Activated naive CD8-positive, alpha-beta T cell (primary cell): ENCODE data around the gene NHSL2.
A peak's percentile ranks its signal among the peaks of the same experiment; 100 is the strongest.

ENCODE experiments used
- H3K27ac Mint-ChIP-seq: one replicate; pipeline ENCODE4 v1.8.0; 2021; ENCODE audit warnings: mixed read lengths
- H3K27me3 Mint-ChIP-seq: one replicate; pipeline ENCODE4 v1.8.0; 2021; ENCODE audit warnings: mixed read lengths
- H3K36me3 Mint-ChIP-seq: one replicate; pipeline ENCODE4 v1.8.0; 2021; ENCODE audit warnings: mixed read lengths
- H3K4me1 Mint-ChIP-seq: one replicate; pipeline ENCODE4 v1.8.0; 2021; ENCODE audit warnings: low read depth, mixed read lengths
- H3K4me3 Mint-ChIP-seq: one replicate; pipeline ENCODE4 v1.8.0; 2021; ENCODE audit warnings: mild to moderate bottlenecking, mixed read lengths
- H3K9me3 Mint-ChIP-seq: one replicate; pipeline ENCODE4 v1.8.0; 2021; ENCODE audit warnings: low read depth, mixed read lengths

Gene NHSL2

GRCh38 chrX:72097098-72097497 lies 186.5 kb downstream of the NHSL2 start:
- H3K27ac Mint-ChIP-seq, result no peak overlapping the region
- no peaks in the 10 kb centered on the region for H3K9me3 Mint-ChIP-seq
- H3K36me3 Mint-ChIP-seq, result no peaks in the 10 kb centered on the region
- H3K4me3 Mint-ChIP-seq, result no peak overlapping the region
- peaks cover 11% of the 10 kb centered on the region for H3K27me3 Mint-ChIP-seq
- H3K4me1 Mint-ChIP-seq, result peaks cover 25% of the 10 kb centered on the region

- H3K27ac Mint-ChIP-seq, result no peak overlapping the region
- no peaks in the 10 kb centered on the region for H3K36me3 Mint-ChIP-seq
- peak overlapping the region; percentile 36 for H3K4me3 Mint-ChIP-seq
- H3K9me3 Mint-ChIP-seq, result no peaks in the 10 kb centered on the region
- H3K4me1 Mint-ChIP-seq, result peaks cover 31% of the 10 kb centered on the region
- peaks cover 11% of the 10 kb centered on the region for H3K27me3 Mint-ChIP-seq
These were observed 189.6 kb downstream of the NHSL2 start for GRCh38 chrX:72100051-72100755.

- Mint-ChIP-seq H3K4me1 (peaks cover 33% of the 10 kb centered on the region), H3K36me3 (no peaks in the 10 kb centered on the region), H3K9me3 (no peaks in the 10 kb centered on the region), H3K4me3 (peak overlapping the region; percentile 36), H3K27ac (no peak overlapping the region), H3K27me3 (peaks cover 11% of the 10 kb centered on the region)
These were observed 190.2 kb downstream of the NHSL2 start for GRCh38 chrX:72100824-72101351.

- no peak overlapping the region for H3K27ac Mint-ChIP-seq
- H3K27me3 Mint-ChIP-seq, result peaks cover 10% of the 10 kb centered on the region
- H3K9me3 Mint-ChIP-seq, result no peaks in the 10 kb centered on the region
- peaks cover 37% of the 10 kb centered on the region for H3K4me1 Mint-ChIP-seq
- H3K36me3 Mint-ChIP-seq, result no peaks in the 10 kb centered on the region
- H3K4me3 Mint-ChIP-seq, result peak overlapping the region; percentile 57
These were observed 191.0 kb downstream of the NHSL2 start for GRCh38 chrX:72101597-72102037.

- no peak overlapping the region for H3K27ac Mint-ChIP-seq
- H3K9me3 Mint-ChIP-seq, result no peaks in the 10 kb centered on the region
- H3K27me3 Mint-ChIP-seq, result peaks cover 12% of the 10 kb centered on the region
- H3K4me3 Mint-ChIP-seq, result peak overlapping the region; percentile 57
- H3K36me3 Mint-ChIP-seq, result no peaks in the 10 kb centered on the region
- peaks cover 38% of the 10 kb centered on the region for H3K4me1 Mint-ChIP-seq
These were observed 191.5 kb downstream of the NHSL2 start for GRCh38 chrX:72102126-72102525.

GRCh38 chrX:72102760-72103159 lies 192.1 kb downstream of the NHSL2 start:
- H3K27ac Mint-ChIP-seq, result no peak overlapping the region
- H3K9me3 Mint-ChIP-seq, result no peaks in the 10 kb centered on the region
- H3K36me3 Mint-ChIP-seq, result no peaks in the 10 kb centered on the region
- peaks cover 8% of the 10 kb centered on the region for H3K27me3 Mint-ChIP-seq
- no peak overlapping the region for H3K4me3 Mint-ChIP-seq
- H3K4me1 Mint-ChIP-seq, result peaks cover 41% of the 10 kb centered on the region

- Mint-ChIP-seq H3K4me3 (no peak overlapping the region), H3K36me3 (no peaks in the 10 kb centered on the region), H3K27me3 (peaks cover 8% of the 10 kb centered on the region), H3K9me3 (no peaks in the 10 kb centered on the region), H3K4me1 (peaks cover 35% of the 10 kb centered on the region), H3K27ac (no peak overlapping the region)
These were observed 194.8 kb downstream of the NHSL2 start for GRCh38 chrX:72105436-72105835.

- no peaks in the 10 kb centered on the region for H3K36me3 Mint-ChIP-seq
These were observed 196.7 kb downstream of the NHSL2 start for GRCh38 chrX:72107320-72107719.

GRCh38 chrX:72107841-72108595 lies 197.4 kb downstream of the NHSL2 start:
- H3K36me3 Mint-ChIP-seq, result no peaks in the 10 kb centered on the region
- H3K4me3 Mint-ChIP-seq, result no peak overlapping the region
- peaks cover 16% of the 10 kb centered on the region for H3K4me1 Mint-ChIP-seq
- H3K9me3 Mint-ChIP-seq, result no peaks in the 10 kb centered on the region
- peaks cover 9% of the 10 kb centered on the region for H3K27me3 Mint-ChIP-seq
- peak overlapping the region; percentile 24 for H3K27ac Mint-ChIP-seq

More at GRCh38 chrX:72107320-72107719, 196.7 kb downstream of the NHSL2 start:
- peaks cover 9% of the 10 kb centered on the region for H3K27me3 Mint-ChIP-seq
- H3K27ac Mint-ChIP-seq, result no peak overlapping the region
- no peak overlapping the region for H3K4me3 Mint-ChIP-seq
- peaks cover 16% of the 10 kb centered on the region for H3K4me1 Mint-ChIP-seq
- H3K9me3 Mint-ChIP-seq, result no peaks in the 10 kb centered on the region

GRCh38 chrX:72108666-72109065 lies 198.0 kb downstream of the NHSL2 start:
- Mint-ChIP-seq H3K27me3 (peaks cover 9% of the 10 kb centered on the region), H3K36me3 (no peaks in the 10 kb centered on the region), H3K9me3 (no peaks in the 10 kb centered on the region), H3K4me1 (peaks cover 16% of the 10 kb centered on the region), H3K4me3 (no peak overlapping the region), H3K27ac (peak overlapping the region; percentile 8)

- no peak overlapping the region for H3K27ac Mint-ChIP-seq
- H3K36me3 Mint-ChIP-seq, result no peaks in the 10 kb centered on the region
- peaks cover 9% of the 10 kb centered on the region for H3K27me3 Mint-ChIP-seq
- no peak overlapping the region for H3K4me3 Mint-ChIP-seq
- peaks cover 11% of the 10 kb centered on the region for H3K4me1 Mint-ChIP-seq
- no peaks in the 10 kb centered on the region for H3K9me3 Mint-ChIP-seq
These were observed 199.6 kb downstream of the NHSL2 start for GRCh38 chrX:72110051-72110875.

- H3K9me3 Mint-ChIP-seq, result no peaks in the 10 kb centered on the region
- H3K4me3 Mint-ChIP-seq, result no peak overlapping the region
- H3K36me3 Mint-ChIP-seq, result no peaks in the 10 kb centered on the region
- peaks cover 9% of the 10 kb centered on the region for H3K27me3 Mint-ChIP-seq
- H3K4me1 Mint-ChIP-seq, result peaks cover 8% of the 10 kb centered on the region
- H3K27ac Mint-ChIP-seq, result no peak overlapping the region
These were observed 200.4 kb downstream of the NHSL2 start for GRCh38 chrX:72110876-72111708.

- H3K27me3 Mint-ChIP-seq, result peaks cover 7% of the 10 kb centered on the region
These were observed 202.8 kb downstream of the NHSL2 start for GRCh38 chrX:72113461-72113860.

GRCh38 chrX:72114306-72114705 lies 203.7 kb downstream of the NHSL2 start:
- Mint-ChIP-seq H3K36me3 (no peaks in the 10 kb centered on the region), H3K27me3 (peaks cover 4% of the 10 kb centered on the region), H3K4me1 (no peaks in the 10 kb centered on the region), H3K4me3 (no peak overlapping the region), H3K27ac (no peak overlapping the region), H3K9me3 (no peaks in the 10 kb centered on the region)

More at GRCh38 chrX:72113461-72113860, 202.8 kb downstream of the NHSL2 start:
- no peaks in the 10 kb centered on the region for H3K4me1 Mint-ChIP-seq
- no peak overlapping the region for H3K27ac Mint-ChIP-seq
- H3K4me3 Mint-ChIP-seq, result no peak overlapping the region
- H3K36me3 Mint-ChIP-seq, result no peaks in the 10 kb centered on the region
- no peaks in the 10 kb centered on the region for H3K9me3 Mint-ChIP-seq
